Common myeloid progenitor, CD34-positive (primary cell): ENCODE measurements around the gene PRR15L.

Experiments used
- CTCF ChIA-PET: fragments of 350-600 bp; sonication (Branson Sonifier 250); formaldehyde crosslinking; loops from one replicate; lab custom pipeline; 2021; ENCODE audit warnings: antibody characterized with exemption; lab: Charles Lee
- POLR2A ChIA-PET: fragments of 350-600 bp; sonication (Branson Sonifier 250); formaldehyde crosslinking; loops from one replicate; lab custom pipeline; 2021; ENCODE audit warnings: antibody characterized with exemption; lab: Charles Lee
- DNase-seq, 3 donors: peaks; one replicate each; pipeline versions ENCODE4 v3.0.0 to v3.0.0-alpha.2; 2013
- H3K27ac ChIP-seq, 2 experiments: 1 replicate in 1 of 2; 2 replicates in 1 of 2; pipeline ENCODE4 v1.7.0; 2013; ENCODE audit warnings: inconsistent platforms in 2 of 2, low read length in 2 of 2, mild to moderate bottlenecking in 2 of 2, low read depth in 1 of 2, moderate library complexity in 1 of 2; ENCODE audit not compliant: severe bottlenecking in 2 of 2, insufficient read depth in 1 of 2, poor library complexity in 1 of 2
- H3K27me3 ChIP-seq, 5 experiments: replicated peaks in 2 of 5; 1 replicate in 3 of 5; 2 replicates in 2 of 5; pipeline versions ENCODE4 v1.6.1 to v1.7.0; 2013; ENCODE audit warnings: low read length in 4 of 5, mild to moderate bottlenecking in 2 of 5, moderate library complexity in 2 of 5, inconsistent platforms in 1 of 5; ENCODE audit not compliant: insufficient read depth in 5 of 5, control insufficient read depth in 4 of 5
- H3K36me3 ChIP-seq, 4 experiments: 1 replicate in 2 of 4; 2 replicates in 2 of 4; pipeline versions ENCODE4 v1.6.1 to v1.7.0; 2013; ENCODE audit warnings: low read length in 3 of 4, control low read depth in 1 of 4, mild to moderate bottlenecking in 1 of 4; ENCODE audit not compliant: control insufficient read depth in 4 of 4, insufficient read depth in 4 of 4
- H3K4me1 ChIP-seq, 4 experiments: 1 replicate in 3 of 4; 2 replicates in 1 of 4; pipeline versions ENCODE4 v1.6.1 to v1.7.1; 2013; ENCODE audit warnings: low read length in 3 of 4, mild to moderate bottlenecking in 3 of 4, control low read depth in 1 of 4, inconsistent platforms in 1 of 4, moderate library complexity in 1 of 4; ENCODE audit not compliant: control insufficient read depth in 4 of 4, insufficient read depth in 4 of 4; ENCODE audit errors: control extremely low read depth in 1 of 4
- H3K4me3 ChIP-seq, 7 experiments: 1 replicate in 4 of 7; 2 replicates in 3 of 7; pipeline versions ENCODE4 v1.5.1 to v1.7.0; 2013; ENCODE audit warnings: mild to moderate bottlenecking in 7 of 7, low read length in 6 of 7, moderate library complexity in 6 of 7, inconsistent platforms in 2 of 7, low read depth in 2 of 7, control low read depth in 1 of 7; ENCODE audit not compliant: insufficient read depth in 4 of 7, control insufficient read depth in 1 of 7; ENCODE audit errors: extremely low read depth in 1 of 7
- H3K9me3 ChIP-seq, 5 experiments: 1 replicate in 4 of 5; 2 replicates in 1 of 5; pipeline versions ENCODE4 v1.6.1 to v1.7.1; 2013; ENCODE audit warnings: low read length in 4 of 5, mild to moderate bottlenecking in 2 of 5, inconsistent platforms in 1 of 5, low read depth in 1 of 5, moderate library complexity in 1 of 5; ENCODE audit not compliant: control insufficient read depth in 4 of 5, insufficient read depth in 2 of 5; ENCODE audit errors: control extremely low read depth in 1 of 5
- WGBS: methylation state at CpG from one replicate; pipeline ENCODE4 v1.1.5; 2013; ENCODE audit not compliant: insufficient coverage; 5-methylcytosine and 5-hydroxymethylcytosine counted together

The PRR15L gene

DNA sequence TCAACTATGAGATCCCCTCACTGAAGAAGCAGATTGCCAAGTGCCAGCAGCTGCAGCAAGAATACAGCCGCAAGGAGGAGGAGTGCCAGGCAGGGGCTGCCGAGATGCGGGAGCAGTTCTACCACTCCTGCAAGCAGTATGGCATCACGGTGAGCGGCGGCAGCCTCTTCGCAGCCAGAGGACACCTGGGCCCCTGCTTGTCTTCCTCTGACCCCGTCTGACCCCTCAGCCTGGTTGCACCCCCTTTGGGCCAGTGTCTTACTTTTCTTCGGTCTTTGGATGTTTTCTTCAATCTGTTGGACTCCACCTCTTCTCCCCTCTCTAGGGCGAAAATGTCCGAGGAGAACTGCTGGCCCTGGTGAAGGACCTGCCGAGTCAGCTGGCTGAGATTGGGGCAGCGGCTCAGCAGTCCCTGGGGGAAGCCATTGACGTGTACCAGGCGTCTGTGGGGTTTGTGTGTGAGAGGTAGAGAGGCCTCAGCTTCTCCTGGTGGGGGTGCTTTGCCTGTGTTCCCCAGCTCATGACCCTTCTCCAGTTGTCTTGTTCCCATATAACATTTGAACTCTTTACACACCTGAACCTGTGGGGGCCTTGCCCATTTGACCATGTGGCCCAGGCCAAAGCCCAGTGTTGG, 17.6 kb upstream of the PRR15L start:
- Histone ChIP-seq H3K9me3 (no peaks in the 10 kb centered on the region), H3K27ac (no peak overlapping the region), H3K36me3 (peaks cover 20 to 62% (median 46%) of the 10 kb centered on the region in 4 experiments), H3K4me3 (no peak overlapping the region), H3K27me3 (no peaks in the 10 kb centered on the region), H3K4me1 (peaks cover 0 to 27% (median 15%) of the 10 kb centered on the region in 4 experiments)
- WGBS = 96% methylated on average over 10 of the region's 15 CpGs
- ChIA-PET POLR2A (no interaction called here), CTCF (interaction anchor here (0.5 to 29.2 kb wide), 7 partner anchors 24 to 149 kb away, joined by 3 to 511 read pairs (median 4); partner anchors contain the start of genes PNPO, PRR15L and SCRN2)
- no peak for DNase-seq

DNA sequence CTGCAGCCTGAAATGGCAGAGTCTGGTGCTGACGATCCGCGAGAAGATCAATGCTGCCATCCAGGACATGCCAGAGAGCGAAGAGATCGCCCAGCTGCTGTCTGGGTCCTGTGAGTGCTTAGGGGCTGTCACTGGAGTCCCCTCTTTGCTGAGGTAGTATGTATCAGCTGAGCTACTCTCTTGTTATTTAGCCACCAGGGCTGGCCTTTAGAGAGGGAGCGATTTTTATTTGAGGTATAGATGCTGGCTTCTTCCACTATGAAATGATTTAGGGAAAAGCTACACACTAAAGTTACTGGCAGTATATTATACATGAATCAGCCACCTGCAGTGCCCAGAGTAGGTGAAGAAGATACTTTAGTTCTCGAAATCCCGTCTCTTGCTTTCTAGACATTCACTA, 15.9 kb upstream of the PRR15L start:
- Histone ChIP-seq H3K9me3 (no peaks in the 10 kb centered on the region), H3K27me3 (no peaks in the 10 kb centered on the region), H3K4me3 (no peak overlapping the region), H3K4me1 (peaks cover 0 to 24% (median 17%) of the 10 kb centered on the region in 4 experiments), H3K27ac (no peak overlapping the region), H3K36me3 (peaks cover 7 to 46% (median 30%) of the 10 kb centered on the region in 4 experiments)
- no peak for DNase-seq
- 100% methylated on average over 7 of the region's 8 CpGs for WGBS
- ChIA-PET POLR2A (no interaction called here), CTCF (interaction anchor here (0.7 to 29.2 kb wide), 4 partner anchors 22 to 131 kb away, joined by 3 to 511 read pairs (median 254); partner anchors contain the start of genes PNPO and PRR15L)

DNA sequence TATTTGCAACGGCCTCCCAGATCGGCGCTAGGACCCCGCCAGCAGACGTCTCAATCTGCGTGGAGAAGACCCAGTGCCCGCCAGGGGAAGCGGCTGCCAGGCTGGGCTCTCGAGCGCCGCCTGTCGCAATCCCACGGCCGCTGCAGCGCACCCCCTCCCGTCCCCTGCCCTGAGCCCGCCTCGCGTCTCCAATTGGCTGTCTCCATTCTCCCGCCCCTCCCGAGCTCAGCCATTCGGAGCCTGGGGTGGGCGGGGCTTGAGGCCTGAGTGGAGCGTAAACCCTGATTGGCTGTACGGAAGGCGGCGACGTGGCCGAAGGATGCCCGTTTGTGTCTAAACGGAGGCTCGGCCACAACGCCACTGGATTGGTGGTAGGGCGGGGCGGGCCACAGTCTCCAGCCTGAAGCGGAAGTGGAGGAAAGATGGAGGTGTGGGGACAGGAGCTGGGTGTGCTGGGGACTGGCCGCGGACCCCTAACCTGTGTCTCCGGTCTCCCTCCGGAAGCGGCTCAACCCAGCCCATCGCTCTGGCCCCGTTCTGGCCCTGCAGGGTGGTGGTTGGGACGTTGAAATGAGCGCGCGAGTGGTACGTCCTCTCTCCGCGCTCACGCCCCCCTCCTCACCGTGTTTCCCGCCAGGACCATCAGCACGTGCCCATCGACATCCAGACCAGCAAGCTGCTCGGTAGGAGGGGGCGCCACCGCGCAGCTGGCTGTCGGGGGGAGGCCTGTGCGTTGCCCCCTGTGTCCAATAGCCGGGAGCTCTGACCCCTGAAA, 13.2 kb upstream of the PRR15L start, which contains the start of gene CDK5RAP3:
Gene CDK5RAP3, plus strand, starts transcription at position 389 of the 775 bp plus-strand sequence. Its CDS starts 34 bp downstream, at position 423.
- Histone ChIP-seq H3K27ac (peak within 1 kb of the TSS in 1 of 2 experiments; percentile 71), H3K27me3 (no peaks in the 10 kb centered on the region), H3K9me3 (no peaks in the 10 kb centered on the region), H3K36me3 (peaks cover 4 to 28% (median 21%) of the 10 kb centered on the region in 4 experiments), H3K4me3 (peak within 1 kb of the TSS; percentile 64 to 93 (median 79)), H3K4me1 (peaks cover 0 to 24% (median 17%) of the 10 kb centered on the region in 4 experiments)
- CTCF ChIA-PET = interaction anchor here (0.8 to 29.2 kb wide), 17 partner anchors 9 to 134 kb away, joined by 3 to 511 read pairs (median 4); partner anchors contain the start of genes PNPO, PRR15L and SP2
- under 1% methylated on average over 56 of the region's 62 CpGs for WGBS
- DNase-seq = peak; percentile 98 to 99 (median 99)
- POLR2A ChIA-PET = interaction anchor here (0.8 to 1.3 kb wide), 3 partner anchors 24 to 149 kb away, joined by 3 to 5 read pairs (median 3); partner anchors contain the start of gene OSBPL7

DNA sequence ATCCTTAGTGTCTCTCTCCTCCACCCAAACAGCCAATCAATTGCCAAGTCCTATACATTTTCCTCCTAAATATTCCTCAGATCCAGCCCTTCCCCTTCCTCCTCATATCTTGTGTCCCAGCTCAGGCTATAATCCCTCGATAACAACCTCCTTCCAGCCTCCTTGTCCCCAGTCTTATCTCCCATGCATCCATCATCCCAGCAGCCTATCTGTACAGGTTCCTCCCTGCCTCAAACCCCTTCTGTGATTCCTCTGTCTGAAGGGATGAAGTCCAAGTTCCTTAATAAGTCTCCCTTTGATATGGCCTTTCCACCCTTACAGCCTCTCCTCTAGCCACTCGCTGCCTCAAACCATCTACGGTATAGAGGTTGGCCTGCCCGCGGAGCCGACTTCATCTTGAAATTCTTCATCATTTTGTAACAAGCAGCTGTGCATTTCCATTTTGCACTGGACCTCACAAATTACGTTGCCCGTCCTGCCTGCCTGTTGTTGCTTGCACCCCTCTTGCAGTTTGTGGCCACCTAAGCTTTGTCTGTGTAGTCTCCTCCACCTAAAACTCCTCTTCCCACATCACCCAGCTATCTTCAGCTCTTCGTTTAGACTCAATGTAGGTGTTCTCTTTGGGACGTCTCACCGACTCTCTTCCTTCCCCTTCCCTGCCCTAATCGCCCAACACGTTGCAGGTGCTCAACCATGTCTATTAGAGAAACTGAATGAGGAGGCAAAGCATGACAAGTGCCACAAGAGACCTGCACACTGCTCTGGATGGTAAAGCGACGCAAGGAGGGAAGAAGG, 12.4 kb upstream of the PRR15L start:
- H3K4me1 ChIP-seq = peaks cover 0 to 24% (median 17%) of the 10 kb centered on the region in 4 experiments

DNA sequence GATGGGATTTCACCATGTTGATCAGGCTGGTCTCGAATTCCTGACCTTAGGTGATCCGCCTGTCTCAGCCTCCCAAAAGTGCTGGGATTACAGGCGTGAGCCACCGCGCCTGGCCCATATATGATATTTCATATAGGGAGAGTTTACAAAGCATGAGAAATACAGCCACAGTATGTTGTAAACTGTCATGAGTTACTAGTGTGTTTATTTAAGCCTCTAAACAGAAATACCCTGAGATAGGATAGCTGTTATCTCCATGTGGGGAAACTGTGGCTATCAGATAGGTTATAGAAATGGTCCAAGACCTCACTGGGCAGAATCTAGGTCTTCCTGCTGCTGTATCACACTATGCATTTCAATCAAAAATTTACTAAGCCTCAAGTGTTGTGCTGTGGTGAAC, 11.2 kb upstream of the PRR15L start:
- 100% methylated on average over 2 of the region's 5 CpGs for WGBS

More for the DNA sequence above, 12.4 kb upstream of the PRR15L start:
- no peak overlapping the region for H3K27ac ChIP-seq
- WGBS = 63% methylated on average over 11 of the region's 15 CpGs
- DNase-seq = no peak
- peaks cover 4 to 21% (median 15%) of the 10 kb centered on the region in 4 experiments for H3K36me3 ChIP-seq
- peak overlapping the region; percentile 6 to 93 (median 54) for H3K4me3 ChIP-seq
- H3K9me3 ChIP-seq = no peaks in the 10 kb centered on the region
- H3K27me3 ChIP-seq = no peaks in the 10 kb centered on the region
- ChIA-PET CTCF (interaction anchor here (0.8 to 29.2 kb wide), 15 partner anchors 10 to 139 kb away, joined by 3 to 511 read pairs (median 3); partner anchors contain the start of genes LRRC46, MRPL10, PNPO and PRR15L), POLR2A (interaction anchor here (0.8 to 1.3 kb wide), 3 partner anchors 23 to 148 kb away, joined by 3 to 5 read pairs (median 3); partner anchors contain the start of gene OSBPL7)

DNA sequence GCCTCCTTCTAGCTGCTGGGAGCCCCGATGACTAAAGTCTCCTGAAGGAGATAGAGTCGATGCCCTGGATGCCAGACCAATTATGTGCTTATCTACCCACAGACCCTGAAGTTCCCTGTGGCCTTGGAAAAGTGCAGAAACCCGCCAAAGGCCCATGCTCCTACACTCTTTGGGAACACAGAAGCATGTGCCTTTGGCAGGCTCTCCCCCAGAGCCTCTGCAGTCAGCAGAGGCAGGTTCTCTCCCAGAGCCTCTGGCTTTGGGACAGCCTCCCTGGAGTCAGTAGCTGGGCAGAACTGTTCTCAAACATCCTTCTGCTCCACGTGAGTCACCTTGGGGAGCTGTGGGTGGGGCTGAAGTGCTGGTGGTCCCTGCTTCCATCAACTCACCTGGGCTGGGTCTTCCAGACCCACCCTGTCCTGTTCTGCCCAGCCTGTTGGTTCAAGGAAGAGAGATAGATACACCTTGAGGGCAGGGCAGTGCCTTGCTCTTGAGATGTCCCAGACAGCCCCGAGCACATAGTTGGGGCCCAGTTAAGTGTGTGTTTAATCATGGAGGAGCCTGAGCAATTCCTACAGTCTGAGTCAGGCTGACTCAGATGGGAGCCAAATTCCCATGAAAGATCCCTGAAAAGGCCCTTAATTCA, 10.0 kb upstream of the PRR15L start:
- Histone ChIP-seq H3K27me3 (no peaks in the 10 kb centered on the region), H3K27ac (no peak overlapping the region), H3K4me3 (no peak overlapping the region), H3K36me3 (peaks cover 0 to 4% (median under 1%) of the 10 kb centered on the region in 4 experiments), H3K9me3 (no peaks in the 10 kb centered on the region), H3K4me1 (peaks cover 0 to 24% (median 17%) of the 10 kb centered on the region in 4 experiments)
- CTCF ChIA-PET = interaction anchor here (1.1 to 29.2 kb wide), 5 partner anchors 8 to 82 kb away, joined by 3 to 504 read pairs (median 3); partner anchors contain the start of genes PNPO and PRR15L
- 100% methylated on average over 4 of the region's 5 CpGs for WGBS
- no peak for DNase-seq
- POLR2A ChIA-PET = interaction anchor here (0.6 kb wide), 1 partner anchor 121 kb away, joined by 3 read pairs; no protein-coding TSS in a partner anchor

More for the DNA sequence above, 11.2 kb upstream of the PRR15L start:
- Histone ChIP-seq H3K36me3 (peaks cover 1 to 9% (median 5%) of the 10 kb centered on the region in 4 experiments), H3K27ac (no peak overlapping the region), H3K4me3 (no peak overlapping the region), H3K27me3 (no peaks in the 10 kb centered on the region), H3K4me1 (peaks cover 0 to 24% (median 17%) of the 10 kb centered on the region in 4 experiments), H3K9me3 (no peaks in the 10 kb centered on the region)
- CTCF ChIA-PET = interaction anchor here (1.1 to 29.2 kb wide), 5 partner anchors 11 to 137 kb away, joined by 3 to 511 read pairs (median 25); partner anchors contain the start of genes LRRC46, MRPL10, PNPO and PRR15L
- DNase-seq = no peak
- POLR2A ChIA-PET = no interaction called here
